Measurements from ENCODE around the gene PKD2.
"Not testable (repeated sequence)": the region's sequence is repeated elsewhere in the genome, so short reads cannot be mapped to it uniquely, and the experiment has no call there.

Gene PKD2

GRCh38 chr4:88017516-88018297 is 10.3 kb downstream of the PKD2 start:
- ChIA-PET CTCF (no interaction called here), POLR2A (no interaction called here)
- DNase-seq (ENCODE audit: extremely low spot score): no peak
- TF ChIP-seq CTBP1 (IDR thresholded peaks at IDR 0.05; ENCODE audit: borderline replicate concordance): no peak
- no peak for TF ChIP-seq BHLHE40 (IDR thresholded peaks at IDR 0.05; ENCODE audit: borderline replicate concordance)
- TF ChIP-seq NFRKB (IDR thresholded peaks at IDR 0.05): no peak
- TF ChIP-seq ARNT (IDR thresholded peaks at IDR 0.05): no peak
- no peak for TF ChIP-seq PKNOX1 (IDR thresholded peaks at IDR 0.05)
- TF ChIP-seq HDGF (IDR thresholded peaks at IDR 0.05; ENCODE audit: borderline replicate concordance): no peak
- no peak for TF ChIP-seq LEF1 (IDR thresholded peaks at IDR 0.05; ENCODE audit: borderline replicate concordance)
- TF ChIP-seq L3MBTL2 (conservative IDR thresholded peaks at IDR 0.05): no peak
- no peak for TF ChIP-seq FOXK2 (IDR thresholded peaks at IDR 0.05)
- TF ChIP-seq TARDBP (IDR thresholded peaks at IDR 0.05): no peak

- CTCF ChIA-PET: no interaction called here
- TF ChIP-seq HDGF (IDR thresholded peaks at IDR 0.05; ENCODE audit: borderline replicate concordance) (no peak), CTBP1 (IDR thresholded peaks at IDR 0.05; ENCODE audit: borderline replicate concordance) (no peak), NFRKB (IDR thresholded peaks at IDR 0.05) (no peak), SP1 (IDR thresholded peaks at IDR 0.05) (no peak), ZNF384 (IDR thresholded peaks at IDR 0.05) (no peak), FOXA1 (IDR thresholded peaks at IDR 0.05) (no peak), FOXK2 (IDR thresholded peaks at IDR 0.05) (no peak), TARDBP (IDR thresholded peaks at IDR 0.05) (no peak), ELF4 (IDR thresholded peaks at IDR 0.05) (no peak), ARNT (IDR thresholded peaks at IDR 0.05) (no peak), BHLHE40 (IDR thresholded peaks at IDR 0.05; ENCODE audit: borderline replicate concordance) (no peak), SUZ12 (IDR thresholded peaks at IDR 0.05) (no peak), PKNOX1 (IDR thresholded peaks at IDR 0.05) (no peak), LEF1 (IDR thresholded peaks at IDR 0.05; ENCODE audit: borderline replicate concordance) (no peak), FOXM1 (IDR thresholded peaks at IDR 0.05; ENCODE audit: borderline replicate concordance) (no peak), L3MBTL2 (conservative IDR thresholded peaks at IDR 0.05) (no peak)
- DNase-seq (ENCODE audit: extremely low spot score): no peak
- POLR2A ChIA-PET: no interaction called here
Measured at GRCh38 chr4:88018466-88018865, 11.0 kb downstream of the PKD2 start.

- TF ChIP-seq ELF4 (IDR thresholded peaks at IDR 0.05) (no peak), TARDBP (IDR thresholded peaks at IDR 0.05) (no peak)
- CTCF ChIA-PET: interaction anchor here (0.9 kb wide), 3 partner anchors 11 to 190 kb away, joined by 3 to 4 read pairs (median 3); no protein-coding TSS in a partner anchor
- POLR2A ChIA-PET: no interaction called here
- DNase-seq (ENCODE audit: extremely low spot score): no peak
Measured at GRCh38 chr4:88021824-88022223, 14.4 kb downstream of the PKD2 start.

- ChIA-PET POLR2A (no interaction called here), CTCF (no interaction called here)
- no peak for DNase-seq (ENCODE audit: extremely low spot score)
- no peak for TF ChIP-seq TARDBP (IDR thresholded peaks at IDR 0.05)
- TF ChIP-seq ARNT (IDR thresholded peaks at IDR 0.05): no peak
- no peak for TF ChIP-seq SUZ12 (IDR thresholded peaks at IDR 0.05)
- no peak for TF ChIP-seq CTBP1 (IDR thresholded peaks at IDR 0.05; ENCODE audit: borderline replicate concordance)
- TF ChIP-seq BHLHE40 (IDR thresholded peaks at IDR 0.05; ENCODE audit: borderline replicate concordance): no peak
- no peak for TF ChIP-seq PKNOX1 (IDR thresholded peaks at IDR 0.05)
- TF ChIP-seq NFRKB (IDR thresholded peaks at IDR 0.05): no peak
- no peak for TF ChIP-seq LEF1 (IDR thresholded peaks at IDR 0.05; ENCODE audit: borderline replicate concordance)
- no peak for TF ChIP-seq ZNF384 (IDR thresholded peaks at IDR 0.05)
- no peak for TF ChIP-seq ELF4 (IDR thresholded peaks at IDR 0.05)
- no peak for TF ChIP-seq FOXA1 (IDR thresholded peaks at IDR 0.05)
- no peak for TF ChIP-seq SP1 (IDR thresholded peaks at IDR 0.05)
- no peak for TF ChIP-seq FOXK2 (IDR thresholded peaks at IDR 0.05)
- no peak for TF ChIP-seq HDGF (IDR thresholded peaks at IDR 0.05; ENCODE audit: borderline replicate concordance)
- no peak for TF ChIP-seq FOXM1 (IDR thresholded peaks at IDR 0.05; ENCODE audit: borderline replicate concordance)
Measured at GRCh38 chr4:88022289-88022688, 14.9 kb downstream of the PKD2 start.

GRCh38 chr4:88025868-88026661 is 18.6 kb downstream of the PKD2 start:
- POLR2A ChIA-PET; CTCF ChIA-PET; DNase-seq (ENCODE audit: extremely low spot score): not testable (repeated sequence)
